HUDEP-2 (cell line): ENCODE data around the gene IQCM.

ENCODE experiments used
- DNase-seq, 76 experiments: peaks; one replicate each; lab custom pipeline; 2025; ENCODE audit not compliant: unreplicated experiment in 76 of 76; lab: John Stamatoyannopoulos, UW

Gene IQCM

GRCh38 chr4:149784018-149784417 is 31.6 kb downstream of the IQCM start:
- no peak for DNase-seq

- no peak for DNase-seq
These were observed 34.5 kb downstream of the IQCM start for GRCh38 chr4:149781150-149781549.

GRCh38 chr4:149768477-149768876 is 47.2 kb downstream of the IQCM start:
- DNase-seq = no peak

- no peak for DNase-seq
These were observed 49.5 kb downstream of the IQCM start for GRCh38 chr4:149766135-149766534.

- peak in 6 of 76 experiments; percentile 1 to 46 (median 10) for DNase-seq
These were observed 50.0 kb downstream of the IQCM start for GRCh38 chr4:149765630-149766029.

- no peak for DNase-seq
These were observed 59.7 kb downstream of the IQCM start for GRCh38 chr4:149755969-149756368.

GRCh38 chr4:149754526-149754925 is 61.1 kb downstream of the IQCM start:
- DNase-seq = no peak

GRCh38 chr4:149752729-149753128 is 62.9 kb downstream of the IQCM start:
- DNase-seq = peak in 9 of 76 experiments; percentile 0 to 39 (median 4)

- no peak for DNase-seq
These were observed 64.5 kb downstream of the IQCM start for GRCh38 chr4:149751174-149751573.

GRCh38 chr4:149749784-149750183 is 65.9 kb downstream of the IQCM start:
- no peak for DNase-seq

- no peak for DNase-seq
These were observed 68.0 kb downstream of the IQCM start for GRCh38 chr4:149747646-149748045.

- DNase-seq = no peak
These were observed 69.4 kb downstream of the IQCM start for GRCh38 chr4:149746276-149746675.

- DNase-seq = no peak
These were observed 74.3 kb downstream of the IQCM start for GRCh38 chr4:149741186-149741831.

GRCh38 chr4:149738156-149738555 is 77.5 kb downstream of the IQCM start:
- no peak for DNase-seq

GRCh38 chr4:149735796-149736195 is 79.8 kb downstream of the IQCM start:
- DNase-seq = no peak

- DNase-seq = no peak
These were observed 87.2 kb downstream of the IQCM start for GRCh38 chr4:149728444-149728843.

GRCh38 chr4:149727663-149728062 is 88.0 kb downstream of the IQCM start:
- DNase-seq = no peak

- no peak for DNase-seq
These were observed 92.6 kb downstream of the IQCM start for GRCh38 chr4:149723065-149723464.

- no peak for DNase-seq
These were observed 95.8 kb downstream of the IQCM start for GRCh38 chr4:149719806-149720205.

GRCh38 chr4:149719357-149719756 is 96.3 kb downstream of the IQCM start:
- no peak for DNase-seq

- DNase-seq = no peak
These were observed 97.1 kb downstream of the IQCM start for GRCh38 chr4:149718500-149718899.

GRCh38 chr4:149716728-149717127 is 98.9 kb downstream of the IQCM start:
- no peak for DNase-seq
